Measurements from ENCODE around the gene AKR1B15.

AKR1B15 gene

GRCh38 chr7:134619627-134620331 lies 70.9 kb downstream of the AKR1B15 start:
- no peak for DNase-seq

- DNase-seq, result no peak
Observed at GRCh38 chr7:134622303-134622995, 73.5 kb downstream of the AKR1B15 start.

- DNase-seq, result no peak
Observed at GRCh38 chr7:134623193-134623592, 74.3 kb downstream of the AKR1B15 start.

GRCh38 chr7:134625550-134625949 lies 76.6 kb downstream of the AKR1B15 start:
- DNase-seq, result no peak

GRCh38 chr7:134627109-134627774 lies 78.3 kb downstream of the AKR1B15 start:
- DNase-seq, result no peak

- no peak for DNase-seq
Observed at GRCh38 chr7:134627775-134628153, 78.9 kb downstream of the AKR1B15 start.

- no peak for DNase-seq
Observed at GRCh38 chr7:134629445-134629844, 80.5 kb downstream of the AKR1B15 start.

All from activated naive CD4-positive, alpha-beta T cell treated with Interleukin-2 at 50 U/mL for 16 hours (primary cell).